SK-N-SH treated with all-trans-retinoic acid at 6 μM for 48 hours (cell line): ENCODE data around the gene TAMM41.

Source experiments
- ESRRG ChIP-seq: fragments of 250-450 bp; sonication (Bioruptor Pico); IDR thresholded peaks from 2 replicates; pipeline ENCODE4 v1.6.1; 2021; ENCODE audit warnings: mild to moderate bottlenecking
- ISL1 ChIP-seq: fragments of 250-450 bp; sonication (Bioruptor Pico); IDR thresholded peaks from 2 replicates; pipeline ENCODE4 v2.1.2; 2022; ENCODE audit warnings: mild to moderate bottlenecking, moderate library complexity
- OSR1 ChIP-seq: fragments of 250-450 bp; sonication (Bioruptor Pico); IDR thresholded peaks from 2 replicates; pipeline ENCODE4 v1.8.0; 2022; ENCODE audit warnings: moderate library complexity, mild to moderate bottlenecking, inconsistent platforms
- SNAI2 ChIP-seq: fragments of 250-450 bp; sonication (Bioruptor Pico); IDR thresholded peaks from 2 replicates; pipeline ENCODE4 v1.5.0; 2020; ENCODE audit warnings: mild to moderate bottlenecking, moderate library complexity
- TOX ChIP-seq: fragments of 250-450 bp; sonication (Bioruptor Pico); IDR thresholded peaks from 2 replicates; pipeline ENCODE4 v1.8.0; 2021; ENCODE audit warnings: mild to moderate bottlenecking, moderate library complexity, borderline replicate concordance
- ZFP3 ChIP-seq: fragments of 250-450 bp; sonication (Bioruptor Pico); IDR thresholded peaks from 2 replicates; pipeline ENCODE4 v1.5.0; 2020; ENCODE audit warnings: mild to moderate bottlenecking, moderate library complexity
- TF ChIP-seq, protein P1 (sequence below): fragments of 250-450 bp; sonication (Bioruptor Pico); IDR thresholded peaks from 2 replicates; pipeline ENCODE4 v1.5.1; 2020; ENCODE audit warnings: low read depth, mild to moderate bottlenecking, moderate library complexity

DNA sequence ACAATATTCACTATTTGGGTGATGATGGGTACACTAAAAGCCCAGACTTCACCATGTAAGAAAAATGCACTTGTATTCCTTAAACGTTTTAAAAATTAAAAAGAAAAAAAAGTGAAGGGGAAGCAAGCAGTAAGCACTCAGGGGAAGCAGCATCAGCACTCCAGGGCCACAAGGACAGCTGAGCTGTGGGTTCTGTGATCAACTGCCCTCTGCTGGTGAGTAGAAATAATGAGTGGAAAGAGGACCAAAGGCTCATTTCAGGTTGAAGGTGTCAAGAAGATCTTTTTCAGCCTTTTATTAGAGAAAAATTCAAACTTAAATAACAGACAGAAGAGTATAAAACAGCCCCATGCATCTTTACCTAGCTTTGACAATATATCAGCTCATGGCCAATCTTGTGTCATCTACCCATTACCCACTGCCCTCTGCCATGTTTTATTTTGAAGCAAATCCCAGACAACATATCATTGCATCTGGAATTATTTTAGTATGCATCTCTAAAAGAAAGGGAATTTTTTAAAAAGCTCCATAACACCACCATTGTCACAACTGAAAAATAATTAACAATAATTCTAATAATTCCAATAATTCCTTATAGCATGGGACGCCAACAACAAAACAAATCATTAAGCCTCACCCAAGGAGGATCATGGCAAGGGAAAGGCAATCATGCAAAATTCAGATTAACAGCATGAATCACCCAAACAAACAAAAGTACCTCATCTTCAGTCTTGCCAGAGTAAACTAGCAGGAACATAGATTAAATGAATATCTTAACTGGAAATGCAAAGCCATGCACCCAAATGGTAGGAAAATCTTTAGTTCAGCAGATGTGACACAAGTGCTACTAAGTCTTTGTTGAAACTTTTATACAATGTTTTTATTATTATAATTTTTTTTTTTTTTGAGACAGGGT, 42.5 kb downstream of the TAMM41 start:
- TF ChIP-seq ESRRG (CRISPR knock-in tag) (no peak), ISL1 (no peak), TOX (CRISPR knock-in tag) (no peak), ZFP3 (CRISPR knock-in tag) (no peak), OSR1 (no peak), SNAI2 (no peak)
- TF ChIP-seq, protein P1, sequence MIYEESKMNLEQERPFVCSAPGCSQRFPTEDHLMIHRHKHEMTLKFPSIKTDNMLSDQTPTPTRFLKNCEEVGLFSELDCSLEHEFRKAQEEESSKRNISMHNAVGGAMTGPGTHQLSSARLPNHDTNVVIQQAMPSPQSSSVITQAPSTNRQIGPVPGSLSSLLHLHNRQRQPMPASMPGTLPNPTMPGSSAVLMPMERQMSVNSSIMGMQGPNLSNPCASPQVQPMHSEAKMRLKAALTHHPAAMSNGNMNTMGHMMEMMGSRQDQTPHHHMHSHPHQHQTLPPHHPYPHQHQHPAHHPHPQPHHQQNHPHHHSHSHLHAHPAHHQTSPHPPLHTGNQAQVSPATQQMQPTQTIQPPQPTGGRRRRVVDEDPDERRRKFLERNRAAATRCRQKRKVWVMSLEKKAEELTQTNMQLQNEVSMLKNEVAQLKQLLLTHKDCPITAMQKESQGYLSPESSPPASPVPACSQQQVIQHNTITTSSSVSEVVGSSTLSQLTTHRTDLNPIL, result no peak
